GM18867 (cell line): ENCODE data around the gene CDRT4.
"Not testable (repeated sequence)": the region's sequence is repeated elsewhere in the genome, so short reads cannot be mapped to it uniquely, and the experiment has no call there.

Experiments used
- ATAC-seq: cut with Tn5 transposase; IDR thresholded peaks from one replicate; pipeline ENCODE4 v1.9.1; 2021; ENCODE audit warnings: mild to moderate bottlenecking, moderate library complexity; ENCODE audit not compliant: unreplicated experiment

The CDRT4 gene

GRCh38 chr17:15457723-15458094, 9.7 kb downstream of the CDRT4 start:
- no peak for ATAC-seq

- ATAC-seq = no peak
Observed at GRCh38 chr17:15456972-15457722, 10.3 kb downstream of the CDRT4 start.

- ATAC-seq = no peak
Observed at GRCh38 chr17:15456496-15456895, 10.9 kb downstream of the CDRT4 start.

GRCh38 chr17:15454346-15454745, 13.1 kb downstream of the CDRT4 start:
- no peak for ATAC-seq

DNA sequence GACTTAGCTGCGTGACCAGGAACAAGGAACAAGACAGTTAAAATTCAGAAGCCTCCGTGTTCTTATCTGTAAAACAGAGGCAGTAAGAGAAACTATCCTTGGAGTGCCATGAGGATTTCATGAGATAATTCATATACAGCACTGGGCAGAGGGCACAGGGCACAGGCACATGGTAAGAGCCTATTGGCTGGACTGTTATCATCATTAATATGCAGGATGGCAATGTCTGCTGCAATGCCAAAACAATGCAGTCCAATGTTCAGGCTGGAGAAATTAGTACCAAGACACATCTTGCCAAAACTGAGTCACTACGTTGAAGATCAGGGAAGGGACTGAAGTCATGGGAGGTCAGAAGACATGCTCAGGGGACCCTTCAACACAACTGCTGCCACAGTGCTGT, 13.6 kb downstream of the CDRT4 start:
- ATAC-seq = no peak

DNA sequence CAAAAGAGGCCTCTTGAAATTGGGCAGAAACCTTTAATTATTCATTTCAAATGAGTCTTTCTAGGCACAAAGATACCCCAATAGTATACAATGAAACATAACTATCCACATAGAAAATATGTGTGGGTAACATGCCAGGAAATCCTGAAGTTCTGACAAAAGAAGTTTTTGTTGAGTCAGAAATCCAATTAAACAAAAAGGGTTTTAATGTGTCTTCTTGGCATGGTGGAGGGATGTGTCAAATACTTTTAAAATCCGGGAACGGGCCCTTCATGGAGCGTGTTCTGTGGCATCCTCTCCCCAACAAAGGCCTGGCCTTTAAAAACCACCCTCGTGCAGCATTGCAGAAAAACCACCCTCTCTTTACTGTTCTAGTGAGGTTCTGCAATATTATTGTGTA, 14.2 kb downstream of the CDRT4 start:
- ATAC-seq = no peak

DNA sequence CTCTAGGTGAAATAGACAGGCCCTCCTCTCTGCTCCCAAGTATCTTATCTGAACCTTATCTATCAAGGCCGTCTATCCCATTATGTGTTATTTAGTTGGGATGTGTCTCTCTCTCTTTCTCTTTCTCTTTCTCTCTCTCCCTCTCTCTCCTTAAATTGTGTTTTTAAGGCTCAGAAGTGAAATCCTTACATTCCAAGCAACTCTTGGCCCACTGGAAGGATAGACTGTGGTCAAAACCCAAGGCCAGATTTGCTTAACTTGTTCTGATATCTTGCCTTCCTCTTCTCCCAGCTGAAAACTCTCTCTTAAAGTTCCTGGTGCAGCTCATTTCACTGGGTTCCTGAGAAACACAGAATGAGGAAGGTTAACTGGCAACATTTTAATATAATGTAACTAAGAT, 14.7 kb downstream of the CDRT4 start:
- no peak for ATAC-seq

DNA sequence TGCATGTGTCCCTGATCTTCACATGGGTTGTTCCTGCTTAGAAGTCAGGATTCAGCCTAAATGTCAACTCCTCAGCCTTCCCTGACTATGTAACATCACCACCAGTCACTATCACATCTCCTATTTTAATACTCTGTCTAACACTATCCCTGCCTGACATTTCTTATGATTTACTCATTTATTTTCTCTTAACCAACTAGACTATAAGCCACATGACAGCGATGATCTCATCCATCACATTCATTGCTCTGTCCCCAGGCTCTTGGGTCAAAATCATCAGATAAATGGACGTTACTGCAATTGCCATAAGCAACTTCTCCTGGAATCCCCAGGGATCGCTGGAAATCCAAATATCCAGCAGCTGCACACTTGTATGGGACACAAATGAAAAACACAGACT, 15.7 kb downstream of the CDRT4 start:
- no peak for ATAC-seq

GRCh38 chr17:15448580-15448956, 18.9 kb downstream of the CDRT4 start:
- ATAC-seq = no peak

- ATAC-seq = no peak
Observed at GRCh38 chr17:15447928-15448579, 19.4 kb downstream of the CDRT4 start.

GRCh38 chr17:15446036-15446435, 21.4 kb downstream of the CDRT4 start:
- no peak for ATAC-seq

DNA sequence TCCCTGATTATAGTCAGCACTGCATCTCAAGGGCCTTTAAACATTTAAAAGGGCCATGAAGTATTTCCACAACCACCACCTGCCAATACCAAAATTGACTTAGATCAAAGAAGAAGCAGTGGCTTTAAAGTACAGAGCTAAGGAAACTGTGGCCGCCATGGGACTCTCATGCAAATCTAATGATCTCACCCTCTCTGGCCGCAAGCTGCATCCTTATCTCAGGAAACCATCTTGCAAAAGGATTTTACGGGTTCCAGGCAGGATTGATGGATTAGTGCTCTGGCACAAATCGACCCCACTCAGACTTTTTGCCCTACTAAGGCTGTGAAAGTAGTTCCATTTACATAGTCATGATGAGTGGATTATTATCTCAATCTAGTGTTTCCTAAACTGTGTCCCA, 22.6 kb downstream of the CDRT4 start:
- ATAC-seq = no peak

GRCh38 chr17:15442311-15443180, 24.9 kb downstream of the CDRT4 start:
- ATAC-seq = no peak

DNA sequence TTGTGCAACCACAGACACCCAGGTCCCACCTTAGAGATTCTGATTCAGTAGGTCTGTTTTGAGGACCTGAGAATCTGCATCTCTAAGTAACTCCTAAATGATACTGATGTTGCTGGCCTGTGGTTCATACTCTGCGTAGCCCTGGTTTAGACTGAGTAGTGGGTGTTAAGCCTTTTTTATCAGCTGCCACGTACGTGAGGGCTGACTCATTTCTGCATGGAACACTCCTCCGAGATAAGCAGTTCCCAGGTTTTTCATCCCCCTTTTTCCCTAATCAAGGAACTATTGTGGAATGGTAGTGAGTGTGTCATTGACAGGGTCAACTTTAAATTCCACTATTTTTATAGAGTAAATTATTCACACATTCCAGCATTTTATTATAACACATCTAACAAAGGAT, 26.1 kb downstream of the CDRT4 start:
- no peak for ATAC-seq

- ATAC-seq = no peak
Observed at GRCh38 chr17:15440347-15440746, 27.1 kb downstream of the CDRT4 start.

- not testable (repeated sequence) for ATAC-seq
Observed at GRCh38 chr17:15439205-15439985, 28.0 kb downstream of the CDRT4 start.

DNA sequence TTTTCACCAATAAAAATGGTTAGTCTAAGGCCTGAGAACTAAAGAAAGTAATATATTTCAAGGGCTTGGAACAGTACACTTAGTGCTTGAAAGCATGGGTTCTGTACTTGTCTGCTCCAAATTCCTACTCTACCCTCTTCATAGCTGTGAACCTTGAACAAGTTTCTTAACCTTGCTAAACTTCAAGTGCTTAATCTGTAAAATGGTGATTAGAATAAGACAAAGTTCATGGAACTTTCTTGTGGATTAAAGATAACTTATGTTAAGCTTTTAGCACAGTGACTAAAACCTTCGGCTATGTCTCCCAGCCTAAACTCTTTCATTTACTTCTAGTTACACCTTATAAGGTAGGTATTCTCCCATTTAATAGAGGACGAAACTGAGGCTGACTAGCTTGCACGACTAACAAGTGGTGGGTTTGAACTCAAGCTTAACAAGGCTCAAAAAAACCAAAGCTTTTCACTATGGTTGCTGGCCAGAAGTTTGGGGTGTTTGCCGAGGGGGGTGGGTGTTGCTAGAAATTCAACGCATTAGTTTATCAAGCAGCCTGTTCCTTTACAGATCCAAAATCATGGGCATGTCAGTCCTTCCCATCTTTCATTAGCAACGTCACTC, 28.8 kb downstream of the CDRT4 start:
- ATAC-seq = no peak

GRCh38 chr17:15437303-15437635, 30.2 kb downstream of the CDRT4 start:
- ATAC-seq = no peak

DNA sequence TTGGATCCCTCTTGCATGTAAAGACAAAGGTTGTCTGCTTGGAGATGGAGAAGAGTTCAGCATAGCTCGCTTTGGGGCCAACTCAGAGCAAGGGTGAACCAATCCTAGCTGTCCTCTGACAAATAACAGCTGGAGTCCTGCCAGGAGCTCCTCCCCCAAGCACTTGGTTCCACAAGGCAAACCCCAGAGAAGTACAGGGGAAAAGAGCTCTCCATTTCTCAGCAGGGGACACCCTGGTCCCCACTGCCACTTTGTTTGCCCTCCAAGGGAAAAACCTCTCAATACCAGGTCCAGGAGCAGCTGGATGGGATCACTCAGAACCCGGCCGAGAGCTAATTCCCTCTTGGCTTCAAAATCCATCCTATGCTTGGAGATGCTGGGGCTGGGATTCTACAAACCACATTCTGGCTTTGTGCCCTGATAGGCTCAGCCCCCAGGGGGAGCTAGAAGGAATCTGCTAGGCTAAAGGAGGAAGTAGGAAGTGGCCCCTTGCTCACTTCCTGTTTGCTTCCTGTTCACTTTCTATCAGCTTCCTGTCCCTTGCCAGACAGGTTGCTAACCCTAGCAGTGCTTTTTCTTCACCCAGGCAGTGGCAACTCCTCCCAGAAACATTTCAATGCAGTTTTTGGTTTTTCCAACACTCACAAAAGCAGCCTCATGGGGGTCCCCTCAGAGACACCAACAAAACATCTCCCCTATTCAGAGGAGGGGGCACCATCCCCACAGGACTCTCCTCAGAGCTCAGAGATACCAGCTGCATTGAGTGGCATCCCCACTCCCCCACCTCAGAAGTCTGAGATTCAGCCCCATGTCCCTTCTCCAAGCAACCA, 30.7 kb downstream of the CDRT4 start:
- ATAC-seq = no peak

- no peak for ATAC-seq
Observed at GRCh38 chr17:15434956-15435355, 32.5 kb downstream of the CDRT4 start.
